GM19240 (cell line): ENCODE data around the gene HCN3.
"Not testable (repeated sequence)": the region's sequence is repeated elsewhere in the genome, so short reads cannot be mapped to it uniquely, and the experiment has no call there.

Experiments
- DNase-seq: peaks from one replicate; pipeline ENCODE4 v3.0.0; 2011; ENCODE audit warnings: low spot score; ENCODE audit not compliant: insufficient read length

Gene HCN3

GRCh38 chr1:155309423-155310021 is 32.3 kb downstream of the HCN3 start:
- no peak for DNase-seq

- no peak for DNase-seq
Observed at GRCh38 chr1:155313261-155313660, 36.0 kb downstream of the HCN3 start.

GRCh38 chr1:155316922-155317321 is 39.7 kb downstream of the HCN3 start:
- no peak for DNase-seq

GRCh38 chr1:155318082-155318481 is 40.8 kb downstream of the HCN3 start:
- no peak for DNase-seq

GRCh38 chr1:155319536-155319935 is 42.3 kb downstream of the HCN3 start:
- no peak for DNase-seq

GRCh38 chr1:155320252-155320651 is 43.0 kb downstream of the HCN3 start:
- no peak for DNase-seq

- no peak for DNase-seq
Observed at GRCh38 chr1:155320661-155321617, 43.7 kb downstream of the HCN3 start, which contains the start of gene RUSC1. Gene RUSC1, plus strand, starts transcription at chr1:155320894. Its CDS starts 880 bp downstream, at chr1:155321774.

- no peak for DNase-seq
Observed at GRCh38 chr1:155321639-155322503, 44.6 kb downstream of the HCN3 start.

- DNase-seq: no peak
Observed at GRCh38 chr1:155322571-155322952, 45.3 kb downstream of the HCN3 start.

GRCh38 chr1:155322953-155323728 is 45.9 kb downstream of the HCN3 start:
- DNase-seq: no peak

- no peak for DNase-seq
Observed at GRCh38 chr1:155323729-155324036, 46.4 kb downstream of the HCN3 start.

GRCh38 chr1:155324037-155324716 is 46.9 kb downstream of the HCN3 start:
- DNase-seq: peak; percentile 80

GRCh38 chr1:155324717-155325602 is 47.7 kb downstream of the HCN3 start:
- DNase-seq: no peak

GRCh38 chr1:155325603-155325893 is 48.3 kb downstream of the HCN3 start:
- DNase-seq: no peak

- no peak for DNase-seq
Observed at GRCh38 chr1:155326020-155326526, 48.8 kb downstream of the HCN3 start.

- no peak for DNase-seq
Observed at GRCh38 chr1:155326631-155327037, 49.4 kb downstream of the HCN3 start.

GRCh38 chr1:155327981-155328380 is 50.7 kb downstream of the HCN3 start:
- no peak for DNase-seq

- DNase-seq: not testable (repeated sequence)
Observed at GRCh38 chr1:155328856-155329255, 51.6 kb downstream of the HCN3 start.

GRCh38 chr1:155329980-155330598 is 52.8 kb downstream of the HCN3 start:
- no peak for DNase-seq
